Endothelial cell of umbilical vein (primary cell): ENCODE data around the gene YWHAG. TPM values are rescaled to one million over a fixed set of nuclear protein-coding genes. Genes with fewer than 3 reads are reported as not detected.
A peak's percentile ranks its signal among the peaks of the same experiment; 100 is the strongest.

Experiments
- BruUV-seq: library from RNA; stranded (reverse); fragments of 400-500 nt; replicated peaks from 2 replicates; lab custom pipeline; 2021; lab: Mats Ljungman, UMichigan
- CTCF ChIA-PET: fragments of 300-600, 350-600 bp; sonication (Branson Sonifier 250); formaldehyde crosslinking; loops from one replicate; lab custom pipeline; 2021; ENCODE audit warnings: antibody characterized with exemption, inconsistent platforms; lab: Charles Lee
- POLR2A ChIA-PET: fragments of 300-600, 350-600 bp; sonication (Branson Sonifier 250); formaldehyde crosslinking; loops from one replicate; lab custom pipeline; 2021; ENCODE audit warnings: antibody characterized with exemption, inconsistent platforms; lab: Charles Lee
- DNase-seq: peaks from one replicate; pipeline ENCODE4 v3.0.0-alpha.2; 2011; ENCODE audit warnings: low read depth, low spot score
- FAIRE-seq: peaks from 2 replicates; lab custom pipeline; 2011; peaks lifted over from hg19 to GRCh38; lab: Jason Lieb, UNC
- H2AFZ ChIP-seq: 2 replicates; pipeline ENCODE4 v1.6.0; 2012; ENCODE audit warnings: low read depth, low read length, control low read depth, inconsistent platforms
- H3K27ac ChIP-seq: 2 replicates; pipeline ENCODE4 v1.5.1; 2011; ENCODE audit warnings: low read depth, mild to moderate bottlenecking, control low read depth, low read length, moderate library complexity; ENCODE audit not compliant: insufficient read depth
- H3K27me3 ChIP-seq, 2 experiments: 2 replicates each; pipeline versions ENCODE4 v1.6.0 to v1.6.1; 2011; ENCODE audit warnings: low read length in 2 of 2, mixed read lengths in 1 of 2; ENCODE audit not compliant: control insufficient read depth in 2 of 2, insufficient read depth in 2 of 2
- H3K36me3 ChIP-seq, 2 experiments: 2 replicates in 1 of 2; 3 replicates in 1 of 2; pipeline ENCODE4 v1.5.1; 2011; ENCODE audit warnings: low read length in 2 of 2, mild to moderate bottlenecking in 1 of 2, moderate library complexity in 1 of 2; ENCODE audit not compliant: control insufficient read depth in 2 of 2, insufficient read depth in 2 of 2; ENCODE audit errors: extremely low read depth in 1 of 2
- H3K4me1 ChIP-seq: 3 replicates; pipeline ENCODE4 v1.5.1; 2011; ENCODE audit warnings: mild to moderate bottlenecking, low read length; ENCODE audit not compliant: control insufficient read depth, insufficient read depth; ENCODE audit errors: extremely low read depth
- H3K4me2 ChIP-seq: 2 replicates; pipeline ENCODE4 v1.6.1; 2011; ENCODE audit warnings: low read length, control low read depth, mixed read lengths; ENCODE audit not compliant: insufficient read depth
- H3K4me3 ChIP-seq, 3 experiments: fragments of 200-600 bp in 1 of 3; sonication (generic), shearing (Covaris generic) in 1 of 3; replicated peaks in 1 of 3; 2 replicates each; pipeline ENCODE4 v1.5.1; 2011 to 2016; ENCODE audit warnings: control low read depth in 3 of 3, low read length in 3 of 3, mild to moderate bottlenecking in 2 of 3, inconsistent platforms in 1 of 3, low read depth in 1 of 3, moderate library complexity in 1 of 3; ENCODE audit not compliant: insufficient read depth in 1 of 3
- H3K79me2 ChIP-seq: 2 replicates; pipeline ENCODE4 v1.6.0; 2012; ENCODE audit warnings: low read length, inconsistent platforms; ENCODE audit not compliant: control insufficient read depth, insufficient read depth
- H3K9ac ChIP-seq: replicated peaks from 2 replicates; pipeline ENCODE3; 2011; ENCODE audit warnings: low read length, control low read depth; ENCODE audit not compliant: insufficient read depth; ENCODE audit errors: extremely low read depth
- H3K9me1 ChIP-seq: replicated peaks from 3 replicates; pipeline ENCODE4 v1.6.0; 2011; ENCODE audit warnings: mild to moderate bottlenecking, low read length; ENCODE audit not compliant: control insufficient read depth, insufficient read depth; ENCODE audit errors: extremely low read depth
- H3K9me3 ChIP-seq: replicated peaks from 2 replicates; pipeline ENCODE4 v1.5.1; 2012; ENCODE audit warnings: low read length, inconsistent platforms; ENCODE audit not compliant: control insufficient read depth, insufficient read depth
- H4K20me1 ChIP-seq: replicated peaks from 2 replicates; pipeline ENCODE3; 2011; ENCODE audit warnings: mild to moderate bottlenecking, low read length; ENCODE audit not compliant: control insufficient read depth, insufficient read depth; ENCODE audit errors: extremely low read depth
- CTCF ChIP-seq, 2 donors: IDR thresholded peaks; 1 replicate in 1 of 2; 2 replicates in 1 of 2; pipeline ENCODE4 v1.5.1; 2011; ENCODE audit warnings: low read length in 2 of 2, mild to moderate bottlenecking in 2 of 2, moderate library complexity in 2 of 2, control low read depth in 1 of 2, inconsistent platforms in 1 of 2, low read depth in 1 of 2; ENCODE audit not compliant: insufficient read depth in 1 of 2; ENCODE audit errors: extremely low read depth in 1 of 2
- EZH2 ChIP-seq: IDR thresholded peaks from 2 replicates; pipeline ENCODE4 v1.6.1; 2012; ENCODE audit warnings: borderline replicate concordance, low read depth, mild to moderate bottlenecking, moderate library complexity, low read length, inconsistent platforms; ENCODE audit not compliant: severe bottlenecking
- FOS ChIP-seq: IDR thresholded peaks from 2 replicates; pipeline ENCODE4 v1.6.1; 2011; ENCODE audit warnings: mild to moderate bottlenecking, low read length, moderate library complexity, borderline replicate concordance; ENCODE audit not compliant: insufficient read depth
- GATA2 ChIP-seq: IDR thresholded peaks from 2 replicates; pipeline ENCODE4 v1.7.0; 2011; ENCODE audit warnings: low read depth, mild to moderate bottlenecking, moderate library complexity, mixed read lengths, low read length; ENCODE audit not compliant: insufficient read length, insufficient read depth
- JUN ChIP-seq: IDR thresholded peaks from 2 replicates; pipeline ENCODE4 v1.6.1; 2011; ENCODE audit warnings: borderline replicate concordance, low read depth; ENCODE audit not compliant: insufficient read length, insufficient read depth
- MYC ChIP-seq: IDR thresholded peaks from one replicate; pipeline ENCODE4 v1.6.1; 2011; ENCODE audit warnings: mild to moderate bottlenecking, low read depth, low read length
- POLR2A ChIP-seq: IDR thresholded peaks from 2 replicates; pipeline ENCODE4 v1.6.1; 2012; ENCODE audit warnings: low read depth, mild to moderate bottlenecking, control low read depth, low read length
- POLR2AphosphoS5 ChIP-seq: IDR thresholded peaks from 2 replicates; pipeline ENCODE4 v1.6.1; 2012; ENCODE audit warnings: low read depth, mild to moderate bottlenecking, control low read depth, low read length, moderate library complexity; ENCODE audit not compliant: insufficient read depth
- dilution Hi-C: fragments of 300-500 bp; cut with MboI; formaldehyde crosslinking; loops from one replicate; pipeline ENCODE4 v1.15.0; 2019; ENCODE audit warnings: low sequenced_read_pairs; ENCODE audit not compliant: extremely low pct_ligation_motif_present
- intact Hi-C: fragments of 100-400 bp; cut with micrococcal nuclease; formaldehyde crosslinking; loops from one replicate; pipeline ENCODE4 v1.10.0; 2022
- polyA plus RNA-seq, 4 experiments: library from polyadenylated mRNA; depleted of rRNA in 3 of 4; stranded (reverse) in 3 of 4; unstranded in 1 of 4; fragments of >200 nt; gene quantifications; 2 replicates each; pipeline versions ENCODE4 v1.2.1 to v1.2.3, GENCODE V29; 2011 to 2012; ENCODE audit warnings: missing spikeins in 1 of 4
- total RNA-seq: library from RNA; stranded (reverse); gene quantifications from 2 replicates; pipeline ENCODE4 v1.2.3, GENCODE V29; 2021
- TF ChIP-seq, protein P1 (sequence below): IDR thresholded peaks from 2 replicates; pipeline ENCODE4 v1.6.1; 2011; ENCODE audit not compliant: insufficient read depth, insufficient read length

The YWHAG gene
- total and polyA plus RNA-seq, 2 donors (not counting 3 experiments of a cell fraction or from before 2014, with no cell fraction given): 55.6 to 205 TPM

GRCh38 chr7:76354981-76355730 is 3.6 kb downstream of the YWHAG start:
- H3K79me2 ChIP-seq: peaks cover 86% of the 10 kb centered on the region
- no peak for TF ChIP-seq FOS
- no peak for TF ChIP-seq EZH2
- TF ChIP-seq POLR2A: no peak
- TF ChIP-seq CTCF (IDR thresholded peaks at IDR 0.05; ENCODE audit: extremely low read depth in 1 of 2, insufficient read depth in 1 of 2, low read depth in 1 of 2, low read length in 2 of 2): no peak
- TF ChIP-seq JUN: no peak
- no peak for TF ChIP-seq MYC
- TF ChIP-seq POLR2AphosphoS5: no peak
- no peak for TF ChIP-seq GATA2
- TF ChIP-seq, protein P1, sequence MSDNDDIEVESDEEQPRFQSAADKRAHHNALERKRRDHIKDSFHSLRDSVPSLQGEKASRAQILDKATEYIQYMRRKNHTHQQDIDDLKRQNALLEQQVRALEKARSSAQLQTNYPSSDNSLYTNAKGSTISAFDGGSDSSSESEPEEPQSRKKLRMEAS: no peak
- dilution Hi-C loops: no loop called here
- no peak overlapping the region for H2AFZ ChIP-seq
- no peak overlapping the region for H3K4me3 ChIP-seq
- peaks cover 34% of the 10 kb centered on the region for H4K20me1 ChIP-seq
- POLR2A ChIA-PET: no interaction called here
- no peaks in the 10 kb centered on the region for H3K9me3 ChIP-seq
- BruUV-seq: no TSS peak
- H3K4me2 ChIP-seq: peak overlapping the region; percentile 96
- intact Hi-C loops: no loop called here
- DNase-seq (no peak), FAIRE-seq (no peak)
- H3K27ac ChIP-seq: no peak overlapping the region
- CTCF ChIA-PET: interaction anchor here (1.0 to 1.4 kb wide), 2 partner anchors 37 to 43 kb away, joined by 3 read pairs; no protein-coding TSS in a partner anchor
- peaks cover 27% of the 10 kb centered on the region for H3K4me1 ChIP-seq
- H3K36me3 ChIP-seq: peaks cover 3 to 9% of the 10 kb centered on the region in 2 experiments
- no peaks in the 10 kb centered on the region for H3K9me1 ChIP-seq
- H3K9ac ChIP-seq: no peak overlapping the region
- H3K27me3 ChIP-seq: no peaks in the 10 kb centered on the region
